Hematopoietic multipotent progenitor cell treated with erythropoietin and hydrocortisone succinate and interleukin-3 and kit ligand, for 15 days (in vitro differentiated cells): ENCODE data around the gene ABHD12B.

ENCODE experiments used
- DNase-seq: peaks from one replicate; pipeline ENCODE4 v3.0.0-alpha.2; 2015; ENCODE audit warnings: low spot score

The ABHD12B gene

DNA sequence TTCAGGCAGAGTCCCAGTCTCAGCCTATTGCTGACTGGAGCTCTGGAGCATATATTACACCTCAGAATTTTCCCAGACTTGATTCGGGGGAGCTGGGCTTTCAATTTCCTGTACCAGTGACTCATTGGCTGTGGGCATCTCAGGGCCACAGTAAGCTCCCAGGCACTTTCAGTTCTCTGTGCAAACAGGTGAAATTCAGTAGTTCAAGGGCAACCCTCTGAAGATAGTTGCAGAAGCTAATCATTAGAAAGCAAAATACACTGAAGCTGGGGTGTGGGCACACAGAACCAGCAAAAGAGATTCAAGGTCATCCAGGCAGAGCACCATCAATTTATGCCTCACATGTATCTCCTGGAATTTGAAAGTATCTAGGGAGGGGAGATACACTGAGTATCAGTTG is 32.8 kb upstream of the ABHD12B start:
- DNase-seq = no peak

DNA sequence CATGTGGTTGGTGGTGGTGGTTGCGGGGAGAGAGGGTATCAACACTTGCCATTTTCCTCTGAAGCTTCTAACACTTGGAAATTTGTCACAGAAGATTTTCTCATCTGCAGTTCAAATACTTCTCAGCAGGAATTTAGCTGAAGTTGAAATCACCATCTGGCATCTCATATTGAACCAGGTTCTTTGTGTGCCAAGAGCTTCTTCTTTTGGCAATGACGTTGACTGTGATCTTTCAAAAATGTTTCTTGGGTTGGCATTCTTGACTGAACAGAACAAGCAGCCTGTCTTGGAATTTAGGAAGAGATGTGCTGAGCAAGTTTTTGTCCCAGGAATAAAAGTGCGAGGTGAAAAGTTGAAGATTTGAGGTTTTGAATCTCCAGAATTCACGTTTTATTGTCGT is 32.2 kb upstream of the ABHD12B start:
- no peak for DNase-seq

DNA sequence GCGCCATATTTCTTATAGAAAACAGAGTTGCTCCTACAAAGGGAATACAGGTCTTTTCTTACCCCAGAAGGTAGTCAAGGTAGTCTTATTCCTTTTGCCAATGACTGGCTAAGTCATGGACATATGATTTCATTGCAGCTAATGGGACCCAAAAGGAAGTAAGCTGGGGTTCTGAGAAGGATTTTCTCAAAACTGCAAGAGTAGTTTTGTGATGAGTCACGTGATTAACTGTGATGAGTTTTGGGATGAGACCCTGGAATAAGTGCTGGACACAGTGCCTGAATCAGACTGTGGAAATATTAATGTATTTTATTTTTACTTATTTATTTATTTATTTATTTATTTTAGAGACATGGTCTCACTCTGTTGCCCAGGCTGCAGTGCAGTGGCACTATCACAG is 27.5 kb upstream of the ABHD12B start:
- no peak for DNase-seq

DNA sequence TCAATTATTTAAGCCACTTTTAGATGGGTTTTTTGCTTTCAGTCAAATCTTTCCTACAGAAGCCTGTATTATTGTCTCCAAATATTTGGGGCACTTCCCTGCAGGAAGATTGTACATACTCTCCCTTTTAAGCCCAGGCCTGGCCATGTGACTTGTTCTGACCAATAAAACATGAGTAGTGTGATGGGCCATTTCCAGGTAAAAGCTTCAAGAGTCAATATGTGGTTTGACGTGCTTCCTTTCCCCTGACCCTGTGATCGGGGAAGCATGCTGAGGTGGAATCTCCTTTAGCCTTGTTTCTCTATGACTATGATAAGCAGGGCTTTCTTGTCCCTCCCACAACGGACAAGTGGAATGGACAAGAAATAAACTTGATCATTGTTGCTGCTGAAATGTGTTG is 26.7 kb upstream of the ABHD12B start:
- DNase-seq = no peak

DNA sequence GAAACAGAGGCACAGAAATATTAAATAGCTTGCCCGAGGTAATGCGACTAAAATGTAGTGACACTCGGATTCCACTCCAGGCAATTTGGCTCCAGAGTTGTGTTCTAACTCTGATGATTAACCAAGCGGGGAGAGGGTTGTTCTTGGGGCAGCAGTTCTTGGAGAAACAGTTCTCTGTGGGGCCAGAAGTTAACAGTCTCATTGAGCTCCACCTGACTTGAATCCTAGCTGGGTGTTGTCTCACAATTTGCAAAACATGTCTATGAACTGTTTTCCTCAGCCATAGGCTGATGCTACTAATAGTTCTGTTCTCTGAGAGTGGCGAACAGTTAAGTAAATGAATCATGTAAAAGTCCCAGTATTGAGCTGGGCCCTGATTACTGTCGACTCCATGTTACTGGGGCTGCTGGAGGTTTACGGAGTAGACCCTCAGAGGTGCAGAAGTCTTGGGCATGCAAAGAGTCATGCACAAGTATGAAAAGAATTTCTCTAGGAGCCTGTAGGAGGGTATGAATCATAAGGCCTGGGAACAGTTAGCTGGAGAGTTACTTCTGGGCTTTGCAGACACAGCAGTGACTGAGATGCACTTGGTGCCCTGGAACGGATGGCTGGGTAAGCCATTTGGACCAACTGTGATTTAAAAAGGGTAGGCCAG is 25.5 kb upstream of the ABHD12B start:
- DNase-seq = no peak

DNA sequence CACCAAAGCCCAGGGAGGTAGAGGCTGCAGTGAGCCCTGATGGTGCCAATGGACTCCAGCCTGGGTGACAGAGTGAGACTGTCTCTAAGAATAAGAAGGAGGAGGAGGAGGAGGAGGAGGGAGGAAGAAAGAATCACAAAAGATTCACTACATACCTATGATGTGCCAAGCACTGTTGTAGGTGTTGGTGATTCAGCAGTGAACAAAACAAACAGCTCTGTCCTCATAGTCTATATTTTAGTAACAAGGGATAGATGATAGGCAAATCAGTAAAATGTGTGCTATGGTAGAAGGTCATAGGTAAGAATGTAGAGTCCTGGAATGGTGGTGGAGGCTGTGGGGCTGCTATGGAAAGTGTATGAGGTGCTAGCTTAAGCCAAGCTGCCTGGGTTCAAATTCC is 18.0 kb upstream of the ABHD12B start:
- DNase-seq = no peak

DNA sequence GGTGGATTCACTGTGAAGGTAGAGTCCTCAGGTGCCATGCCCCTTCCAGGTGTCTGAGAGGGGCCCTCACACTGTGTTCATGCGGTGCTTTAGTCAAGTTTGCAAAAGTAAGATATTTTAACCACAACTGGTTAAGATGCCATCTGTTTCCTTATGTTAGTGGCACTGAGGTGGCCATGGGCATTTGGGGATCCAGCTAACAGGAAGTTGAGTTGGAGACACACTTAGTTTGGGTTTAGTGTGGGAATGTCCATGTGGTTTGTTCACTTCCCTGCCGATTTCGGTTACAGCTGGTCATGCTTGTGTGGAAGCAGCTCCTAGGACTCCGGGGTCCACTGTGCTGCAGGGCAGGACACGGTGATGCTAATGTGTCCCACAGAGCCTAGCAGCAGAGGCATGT is 17.3 kb upstream of the ABHD12B start:
- no peak for DNase-seq

DNA sequence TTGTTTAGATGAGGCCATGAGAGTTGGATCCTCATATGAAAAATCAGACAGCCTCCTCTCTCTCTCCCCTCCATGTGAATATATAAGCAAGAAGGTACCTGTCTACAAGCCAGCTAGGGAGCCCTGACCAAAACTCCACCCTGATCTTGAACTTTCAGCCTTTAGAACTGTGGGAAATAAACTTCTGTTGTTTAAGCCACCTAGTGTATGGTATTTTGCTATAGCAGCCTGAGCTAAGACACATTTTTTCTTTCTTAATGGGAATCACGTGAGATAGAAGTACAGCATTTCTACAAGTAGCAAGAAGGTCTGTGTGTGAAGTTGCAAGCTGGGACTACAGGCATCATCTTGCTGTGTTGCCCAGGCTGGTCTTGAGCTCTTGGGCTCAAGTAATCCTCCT is 16.3 kb upstream of the ABHD12B start:
- DNase-seq = no peak

DNA sequence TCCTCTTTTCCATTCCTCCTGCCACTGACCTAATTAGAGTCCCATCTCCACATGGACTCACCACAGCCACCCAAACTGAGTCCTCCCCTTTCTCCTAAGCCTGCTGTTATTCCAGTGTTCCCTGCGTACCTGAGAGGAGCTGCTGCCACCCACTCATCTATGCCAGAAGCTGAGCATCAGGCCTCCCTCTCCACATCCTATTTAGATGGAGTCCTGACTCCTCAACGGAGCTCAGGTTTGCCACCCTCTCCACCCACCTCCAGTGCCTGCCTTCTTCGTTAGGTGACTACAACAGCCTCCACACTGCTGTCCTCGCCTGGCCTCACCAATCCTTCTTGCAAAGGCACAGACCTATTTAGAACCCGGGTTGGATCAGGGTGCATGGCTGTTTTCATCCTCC is 15.2 kb upstream of the ABHD12B start:
- DNase-seq = no peak

DNA sequence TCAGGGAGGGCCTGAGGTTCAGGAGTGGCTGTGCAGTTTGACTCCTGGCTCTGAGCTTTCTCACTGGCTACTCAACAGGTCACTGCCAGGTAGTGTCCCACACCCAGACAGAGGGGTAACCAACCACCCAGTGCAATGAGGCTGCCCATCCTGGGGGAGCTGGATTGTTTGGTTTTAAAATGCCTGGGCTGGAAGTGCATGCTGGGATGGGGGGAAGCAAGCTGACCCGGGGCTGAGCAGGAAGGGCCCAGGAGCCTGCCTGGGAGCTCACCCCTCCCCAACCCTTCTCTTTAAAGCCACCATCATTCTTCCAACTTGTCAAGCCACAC is 12.6 kb upstream of the ABHD12B start:
- no peak for DNase-seq

DNA sequence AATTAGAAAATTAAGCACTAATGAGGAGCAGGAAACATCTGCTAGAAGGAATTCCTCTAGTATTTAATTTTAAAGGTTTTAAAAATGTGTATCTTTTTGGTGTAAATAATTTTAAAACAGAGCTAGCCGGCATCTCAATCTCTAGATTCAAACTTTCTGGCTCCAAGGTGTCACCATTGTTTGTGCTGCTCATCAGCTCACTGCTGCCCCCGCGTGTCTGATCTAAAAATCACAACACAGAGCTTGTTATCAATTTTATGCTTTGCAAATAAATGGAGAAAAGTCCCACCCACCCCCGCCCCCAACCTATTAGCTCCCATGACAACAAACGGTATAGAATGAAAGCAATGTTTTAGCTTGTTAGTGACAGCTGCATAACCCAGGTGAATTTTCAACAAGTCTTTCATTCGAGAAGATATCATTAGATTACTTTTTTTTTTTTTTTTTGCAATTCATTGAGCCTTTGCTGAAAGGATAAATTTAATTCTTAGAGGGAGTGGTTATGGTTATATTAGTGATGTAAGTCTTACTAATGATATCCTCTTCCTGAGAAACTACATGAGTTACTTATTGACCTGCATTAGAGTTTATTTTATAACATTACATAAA is 11.3 kb upstream of the ABHD12B start:
- DNase-seq = peak; percentile 81

DNA sequence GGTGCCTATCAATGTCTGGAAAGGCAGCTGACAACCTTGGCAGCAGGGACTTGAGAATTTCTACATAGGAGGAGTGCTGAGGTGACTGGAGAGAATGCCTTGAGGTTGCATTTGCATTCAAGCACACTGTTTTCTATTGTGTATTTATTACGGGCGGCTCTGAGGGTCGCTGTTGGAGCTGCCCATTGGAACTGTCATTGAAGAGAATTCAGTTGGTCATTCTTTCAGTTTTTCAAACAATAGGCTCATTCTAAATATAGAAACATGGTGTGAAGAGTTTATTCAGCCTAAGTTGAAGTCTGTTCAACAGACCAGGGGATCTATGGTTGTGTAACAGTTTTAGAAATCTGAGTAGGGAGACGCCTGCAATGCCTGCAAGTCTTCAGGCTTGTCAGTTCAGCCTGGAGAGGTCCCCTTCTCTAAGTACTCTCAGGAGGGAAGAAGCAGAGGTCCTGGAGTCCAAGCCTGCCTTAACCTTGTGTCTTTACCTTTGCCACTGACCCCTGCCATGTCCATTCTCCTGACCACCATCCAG is 9.8 kb upstream of the ABHD12B start:
- no peak for DNase-seq

DNA sequence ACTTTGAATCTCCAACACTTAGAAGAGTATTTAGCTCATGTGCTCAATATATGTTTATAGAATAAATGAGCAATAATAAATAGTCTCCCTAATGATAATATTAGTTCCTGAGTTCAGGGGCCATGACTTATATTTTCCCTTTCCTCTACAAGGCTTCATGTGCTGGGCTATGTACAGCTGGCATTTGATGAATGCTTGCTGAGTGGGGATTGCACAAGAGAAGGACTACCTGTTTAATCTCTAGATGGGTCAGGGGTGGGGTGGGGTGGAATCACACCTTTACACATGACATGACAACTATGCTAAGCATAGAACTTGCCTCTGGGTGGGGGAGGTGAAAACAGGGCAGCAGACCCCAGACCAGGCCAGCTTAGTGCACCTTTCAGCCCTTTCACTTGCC is 7.6 kb upstream of the ABHD12B start:
- no peak for DNase-seq

DNA sequence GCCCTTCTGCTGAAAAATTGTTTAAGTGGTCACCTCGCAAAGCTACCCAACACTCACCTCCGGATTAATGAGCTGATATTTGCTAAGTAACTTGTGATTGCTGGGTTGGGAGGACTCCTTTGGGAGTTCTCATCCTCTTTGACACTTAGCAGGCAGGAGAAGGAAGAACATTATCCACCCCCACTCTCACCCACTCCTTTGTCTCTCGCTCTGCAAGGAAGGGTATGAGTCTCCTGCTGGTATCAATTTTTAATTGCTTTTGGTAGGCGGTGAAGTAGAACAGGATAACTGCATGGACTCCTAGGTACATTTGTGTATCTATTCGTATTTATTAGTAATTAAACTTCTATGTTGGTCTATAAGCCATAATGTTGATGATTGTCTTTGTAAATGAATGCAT is 6.9 kb upstream of the ABHD12B start:
- DNase-seq = no peak

DNA sequence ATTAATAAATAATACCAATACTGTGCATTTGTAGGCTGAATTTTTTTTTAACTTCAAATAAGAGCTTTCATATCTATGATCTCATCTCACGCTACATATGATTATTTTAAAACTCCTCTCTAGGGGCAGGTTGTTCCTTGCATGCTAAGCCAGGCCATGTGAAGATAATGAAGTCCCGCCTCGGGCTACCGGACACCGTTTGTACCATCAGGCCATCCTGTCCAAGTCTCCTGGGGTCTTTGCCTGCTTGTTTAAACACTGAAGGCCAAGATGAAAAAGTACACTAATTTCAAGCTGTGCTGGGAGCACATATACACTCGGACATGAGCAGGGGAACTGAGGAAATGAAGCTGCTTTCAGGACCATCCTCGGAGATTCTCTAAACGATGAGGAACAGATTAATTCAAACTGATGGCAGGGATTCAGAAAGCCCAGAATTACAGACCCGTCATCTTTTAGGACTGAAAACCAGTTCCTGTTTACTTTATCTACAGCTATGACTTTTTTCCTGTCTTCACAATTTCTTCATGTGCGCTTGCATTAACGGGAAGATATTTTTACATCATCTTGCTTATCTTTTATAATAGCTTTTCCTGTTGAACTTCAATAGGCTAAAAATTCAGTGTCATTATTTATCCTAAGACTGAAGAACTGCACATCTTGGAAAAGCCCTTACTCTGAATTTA is 6.3 kb upstream of the ABHD12B start:
- DNase-seq = no peak

DNA sequence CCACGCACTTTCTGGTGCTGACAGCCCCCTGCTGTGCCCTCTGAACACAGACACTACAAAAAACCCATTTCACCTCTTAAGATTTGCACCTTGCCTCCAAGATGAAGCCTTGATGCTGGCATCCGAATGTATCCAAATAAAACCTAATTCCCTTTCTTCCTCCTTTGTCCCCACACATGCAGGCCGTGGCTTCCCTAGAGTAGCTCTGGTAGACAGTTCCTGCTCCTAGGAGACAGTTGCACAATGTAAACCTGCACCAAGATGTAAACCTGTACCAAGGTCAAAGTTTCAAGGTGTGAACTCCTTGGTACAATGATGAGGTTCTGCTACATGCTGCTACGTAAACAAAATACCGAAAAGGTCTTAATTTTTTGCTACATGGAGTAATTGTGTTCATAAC is 625 bp upstream of the ABHD12B start:
- no peak for DNase-seq

DNA sequence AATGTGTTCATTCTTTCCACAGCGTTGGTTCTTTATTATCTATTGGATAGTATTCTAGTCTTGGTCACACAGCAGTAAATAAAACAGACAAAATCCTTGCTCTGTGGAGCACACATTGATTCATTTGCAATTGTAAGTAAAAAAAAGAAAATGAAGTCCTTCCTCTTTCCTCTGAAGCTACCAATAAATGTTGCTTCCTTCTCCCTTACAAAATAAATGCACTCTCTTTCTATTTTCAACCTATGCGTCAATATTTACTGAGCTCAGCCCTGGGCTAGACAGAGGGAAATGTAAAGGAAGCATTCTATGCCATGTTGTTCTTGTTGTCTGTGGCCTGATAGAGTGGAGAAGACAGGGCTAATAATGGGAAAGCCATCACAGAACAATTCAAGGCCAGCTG is 2.9 kb downstream of the ABHD12B start:
- no peak for DNase-seq

DNA sequence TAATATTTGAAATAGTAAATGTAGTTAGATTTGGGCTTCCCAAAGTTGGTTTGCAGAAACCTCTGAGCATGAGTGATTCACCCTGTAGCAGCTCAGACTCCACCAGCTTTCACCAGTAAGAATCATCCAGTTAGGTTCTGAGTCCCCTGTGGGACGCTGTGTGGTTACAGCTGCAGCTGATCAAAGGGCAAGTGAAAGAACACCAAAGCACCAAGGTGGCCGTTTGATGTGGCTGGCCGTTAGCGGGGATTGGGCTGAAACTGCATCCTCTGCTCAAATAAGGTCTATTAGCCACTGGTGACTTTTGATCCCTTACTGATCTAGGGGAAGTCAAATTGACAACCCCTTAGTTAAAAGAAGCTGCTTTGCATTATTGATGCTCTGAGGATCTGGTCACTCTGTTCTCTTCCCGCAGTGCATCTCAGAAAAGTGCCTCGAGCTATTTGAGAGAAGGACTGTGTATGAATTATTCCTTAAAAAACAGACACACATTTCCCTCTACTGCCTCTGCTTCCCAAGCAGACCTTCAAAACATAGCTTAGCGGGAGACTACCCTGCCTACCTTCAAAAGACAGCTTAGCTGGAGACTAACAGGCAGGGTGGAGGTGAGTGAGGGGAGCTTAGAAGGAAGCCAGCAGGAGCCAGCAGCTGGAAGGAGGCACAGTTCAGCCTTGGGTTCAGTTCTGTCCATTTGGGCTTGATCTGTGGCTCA is 3.7 kb downstream of the ABHD12B start:
- no peak for DNase-seq

DNA sequence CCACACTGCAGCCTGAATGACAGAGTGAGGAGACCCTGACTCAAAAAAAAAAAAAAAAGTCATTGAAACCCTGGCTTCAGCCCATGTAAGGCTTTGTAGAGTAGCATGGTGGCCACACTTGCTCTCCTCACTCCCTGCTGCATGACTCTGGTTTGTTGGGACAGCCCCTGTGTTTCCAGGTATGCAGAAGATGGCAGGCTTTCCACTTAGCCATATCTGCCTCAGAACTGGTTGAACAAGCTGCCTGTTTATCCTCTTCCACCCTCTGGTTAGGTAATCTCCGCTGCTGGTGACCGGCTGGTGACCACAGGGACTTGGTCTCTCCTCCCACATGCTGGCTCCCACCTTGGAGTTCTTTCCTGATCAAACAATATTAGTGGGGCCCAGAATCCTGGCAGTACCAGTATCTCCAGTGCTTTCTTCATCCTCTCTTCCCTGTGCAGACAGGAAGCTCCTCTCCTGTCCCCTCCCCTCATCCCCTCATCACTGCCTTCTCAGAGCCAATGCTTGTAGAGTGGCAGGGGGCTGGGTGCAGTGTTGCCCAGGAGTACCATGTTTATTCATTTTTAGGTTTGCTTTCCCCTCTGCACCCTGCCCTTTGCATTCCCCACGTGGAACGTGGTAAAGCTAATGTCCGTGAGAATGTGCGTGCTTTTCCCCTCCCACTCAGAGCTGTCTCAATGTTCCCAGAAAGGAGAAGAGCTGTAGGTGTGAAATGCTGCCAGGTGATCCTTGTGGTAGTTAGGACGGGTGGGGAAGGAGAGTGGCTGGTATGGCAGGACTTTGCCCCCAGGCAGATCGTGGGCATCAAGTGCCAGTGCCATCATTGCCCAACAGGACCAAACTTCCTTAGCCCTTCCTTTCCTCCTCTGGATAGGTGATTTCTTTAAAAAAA is 11.3 kb downstream of the ABHD12B start:
- no peak for DNase-seq

DNA sequence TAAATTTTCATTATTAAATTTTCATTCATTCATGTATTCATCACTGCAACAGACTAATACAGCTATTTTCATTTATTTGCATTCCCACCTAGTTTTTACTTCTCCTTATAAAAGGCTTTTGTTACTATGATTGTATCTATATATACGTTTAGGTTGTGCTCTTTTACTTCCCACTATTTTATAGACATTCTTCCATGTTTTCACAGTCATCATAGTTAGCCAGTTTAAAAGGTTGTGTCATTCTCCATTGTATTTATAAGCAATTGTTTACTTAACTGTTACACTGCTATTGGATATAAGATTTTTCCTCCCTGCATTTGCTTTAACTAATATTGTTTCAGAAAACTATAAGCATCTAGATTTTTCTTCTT is 12.0 kb downstream of the ABHD12B start:
- DNase-seq = no peak

DNA sequence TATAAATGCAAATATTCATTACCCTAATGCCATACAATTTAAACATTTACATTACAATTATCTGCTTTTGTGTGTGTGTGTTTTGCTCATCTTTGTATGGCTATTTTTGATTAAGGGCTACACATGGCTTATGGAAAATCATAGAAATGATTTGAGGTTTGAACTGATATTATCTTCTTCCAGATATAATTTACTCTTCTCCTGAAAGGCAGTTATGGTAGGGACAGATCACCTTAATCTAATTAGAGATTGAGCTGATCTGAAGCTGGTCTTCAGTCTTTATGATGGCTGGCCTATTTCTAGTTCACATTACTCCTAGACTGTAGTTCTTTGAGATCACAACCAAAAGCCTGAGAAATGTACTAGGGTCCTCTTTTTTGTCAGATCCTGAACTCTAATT is 15.6 kb downstream of the ABHD12B start:
- no peak for DNase-seq

DNA sequence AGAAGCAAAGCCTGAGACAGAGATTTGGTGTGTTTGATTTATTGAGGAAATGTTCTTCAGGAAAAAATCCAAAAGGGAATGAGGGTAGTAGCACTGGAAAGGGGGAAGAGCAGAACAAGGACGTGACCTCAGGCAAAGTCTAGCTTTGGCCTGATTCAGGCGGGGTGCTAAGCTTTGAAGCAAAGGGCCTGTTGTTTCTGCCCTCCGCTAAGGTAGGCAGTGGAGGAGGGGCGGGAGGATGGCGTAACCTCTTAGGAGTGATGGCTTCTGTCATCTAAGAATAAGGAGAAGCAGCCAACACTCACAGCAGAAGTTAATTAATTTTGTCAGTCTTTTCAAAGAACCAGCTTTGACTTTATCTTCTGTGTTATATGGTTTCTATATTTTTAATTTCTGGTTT is 20.4 kb downstream of the ABHD12B start:
- DNase-seq = no peak
